Esophagus muscularis mucosa (tissue), 4 donors: ENCODE results near the gene RRP15. TPM values are rescaled to one million over a fixed set of nuclear protein-coding genes. Genes with fewer than 3 reads are reported as not detected.
"Not testable (repeated sequence)": the region's sequence is repeated elsewhere in the genome, so short reads cannot be mapped to it uniquely, and the experiment has no call there.

Experiments used
- DNase-seq: peaks from one replicate; pipeline ENCODE4 v3.0.0-alpha.2; 2017; ENCODE audit errors: extremely low spot score
- H3K27ac ChIP-seq, 4 donors: fragments of 200-600 bp; sonication (generic); replicated peaks in 1 of 4; 1 replicate in 3 of 4; 2 replicates in 1 of 4; pipeline ENCODE4 v1.5.1; 2016 to 2019; ENCODE audit warnings: mild to moderate bottlenecking in 1 of 4
- H3K27me3 ChIP-seq, 4 donors: fragments of 200-600 bp; sonication (generic); one replicate each; pipeline versions ENCODE4 v1.5.1 to v1.6.0; 2016 to 2019
- H3K36me3 ChIP-seq, 4 donors: fragments of 200-600 bp; sonication (generic); one replicate each; pipeline ENCODE4 v1.5.1; 2016 to 2019
- H3K4me1 ChIP-seq, 4 donors: fragments of 200-600 bp; sonication (generic); one replicate each; pipeline ENCODE4 v1.5.1; 2016 to 2019
- H3K4me3 ChIP-seq, 4 donors: fragments of 200-600 bp; sonication (generic); 1 replicate in 2 of 4; 2 replicates in 2 of 4; pipeline ENCODE4 v1.5.1; 2016 to 2019; ENCODE audit warnings: mild to moderate bottlenecking in 4 of 4, moderate library complexity in 1 of 4
- H3K9me3 ChIP-seq, 4 donors: fragments of 200-600 bp; sonication (generic); 1 replicate in 3 of 4; 2 replicates in 1 of 4; pipeline ENCODE4 v1.5.1; 2016 to 2019
- EP300 ChIP-seq: sonication (generic); formaldehyde crosslinking; IDR thresholded peaks from one replicate; pipeline ENCODE4 v1.6.1; 2017; ENCODE audit warnings: antibody characterized with exemption
- POLR2A ChIP-seq: fragments of 450-650 bp; IDR thresholded peaks from one replicate; pipeline ENCODE4 v1.6.1; 2017; ENCODE audit warnings: antibody characterized with exemption, moderate library complexity, mild to moderate bottlenecking, low read depth
- POLR2AphosphoS5 ChIP-seq, 2 donors: sonication (generic); formaldehyde crosslinking; IDR thresholded peaks; one replicate each; pipeline ENCODE4 v1.6.1; 2017; ENCODE audit warnings: antibody characterized with exemption in 2 of 2
- WGBS: methylation state at CpG from one replicate; pipeline ENCODE4 v1.1.5; 2018; 5-methylcytosine and 5-hydroxymethylcytosine counted together
- intact Hi-C: fragments of 100-400 bp; cut with DNase I; formaldehyde crosslinking; loops from one replicate; pipeline ENCODE4 v1.15.1; 2023
- total RNA-seq, 4 donors: library from RNA; depleted of rRNA; stranded (reverse); fragments of >200 nt; gene quantifications; one replicate each; pipeline versions ENCODE4 v1.1.0 to v1.2.1, GENCODE V29; 2016
- TF ChIP-seq, protein P1 (sequence below), 3 experiments: fragments of 200-600 bp in 2 of 3; fragments of 450-650 bp in 1 of 3; sonication (generic) in 2 of 3; IDR thresholded peaks; one replicate each; pipeline ENCODE4 v1.5.1; 2017 to 2019; ENCODE audit warnings: antibody characterized with exemption in 3 of 3, mild to moderate bottlenecking in 2 of 3, moderate library complexity in 1 of 3

RRP15 gene
- total RNA-seq, 4 donors from 2014 or later = 7.0 to 9.9 (median 8.1) TPM

DNA sequence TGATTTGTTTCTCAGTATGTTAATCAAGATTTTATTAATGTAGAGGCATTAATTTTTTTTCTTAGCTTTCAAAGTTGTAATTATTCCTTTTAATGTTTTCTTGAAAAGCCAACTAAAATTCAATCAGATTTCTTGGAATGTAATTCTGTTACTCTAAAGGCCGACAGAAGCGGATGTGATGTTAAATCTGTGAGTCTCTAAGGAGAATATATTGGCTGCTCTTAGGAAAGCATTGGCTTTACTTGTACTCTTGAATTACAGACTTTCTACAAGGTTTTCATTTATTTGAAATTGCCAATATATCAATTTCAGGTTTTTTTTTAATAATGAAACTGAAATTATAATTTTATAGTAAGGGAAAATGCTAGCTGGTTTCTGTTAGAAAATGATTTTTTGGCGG, 29.2 kb downstream of the RRP15 start:
- TF ChIP-seq POLR2AphosphoS5 (IDR thresholded peaks at IDR 0.05) (no peak), EP300 (no peak), POLR2A (no peak)
- TF ChIP-seq, protein P1, sequence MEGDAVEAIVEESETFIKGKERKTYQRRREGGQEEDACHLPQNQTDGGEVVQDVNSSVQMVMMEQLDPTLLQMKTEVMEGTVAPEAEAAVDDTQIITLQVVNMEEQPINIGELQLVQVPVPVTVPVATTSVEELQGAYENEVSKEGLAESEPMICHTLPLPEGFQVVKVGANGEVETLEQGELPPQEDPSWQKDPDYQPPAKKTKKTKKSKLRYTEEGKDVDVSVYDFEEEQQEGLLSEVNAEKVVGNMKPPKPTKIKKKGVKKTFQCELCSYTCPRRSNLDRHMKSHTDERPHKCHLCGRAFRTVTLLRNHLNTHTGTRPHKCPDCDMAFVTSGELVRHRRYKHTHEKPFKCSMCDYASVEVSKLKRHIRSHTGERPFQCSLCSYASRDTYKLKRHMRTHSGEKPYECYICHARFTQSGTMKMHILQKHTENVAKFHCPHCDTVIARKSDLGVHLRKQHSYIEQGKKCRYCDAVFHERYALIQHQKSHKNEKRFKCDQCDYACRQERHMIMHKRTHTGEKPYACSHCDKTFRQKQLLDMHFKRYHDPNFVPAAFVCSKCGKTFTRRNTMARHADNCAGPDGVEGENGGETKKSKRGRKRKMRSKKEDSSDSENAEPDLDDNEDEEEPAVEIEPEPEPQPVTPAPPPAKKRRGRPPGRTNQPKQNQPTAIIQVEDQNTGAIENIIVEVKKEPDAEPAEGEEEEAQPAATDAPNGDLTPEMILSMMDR (IDR thresholded peaks at IDR 0.05) = no peak
- WGBS = 83% methylated on average over 3 of the region's 3 CpGs
- Histone ChIP-seq H3K4me1 (no peaks in the 10 kb centered on the region), H3K9me3 (no peaks in the 10 kb centered on the region), H3K27ac (no peak overlapping the region), H3K27me3 (no peaks in the 10 kb centered on the region), H3K36me3 (peaks cover 0 to 4% (median under 1%) of the 10 kb centered on the region in 4 donors), H3K4me3 (no peak overlapping the region)
- no peak for DNase-seq
- intact Hi-C loops = no loop called here

DNA sequence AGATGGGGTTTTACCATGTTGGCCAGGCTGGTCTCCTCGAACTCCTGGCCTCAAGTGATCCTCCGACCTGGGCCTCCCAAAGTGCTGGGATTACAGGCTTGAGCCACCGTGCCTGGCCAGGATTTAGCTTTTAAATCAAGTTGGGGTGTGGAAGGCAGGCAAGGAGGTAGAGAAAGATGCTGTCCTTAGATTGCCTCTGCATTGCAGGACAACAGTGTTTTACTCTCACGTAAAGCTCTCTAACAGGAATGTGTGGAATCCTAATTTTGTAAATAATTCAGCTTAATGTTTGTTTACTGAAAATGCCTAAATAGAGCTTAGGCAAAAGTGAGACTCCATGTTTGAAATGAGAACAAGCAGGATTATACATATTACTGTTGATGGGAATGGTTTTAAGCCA, 30.5 kb downstream of the RRP15 start:
- Histone ChIP-seq H3K36me3 (no peaks in the 10 kb centered on the region), H3K4me1 (no peaks in the 10 kb centered on the region), H3K4me3 (no peak overlapping the region), H3K27ac (no peak overlapping the region), H3K9me3 (no peaks in the 10 kb centered on the region), H3K27me3 (no peaks in the 10 kb centered on the region)
- intact Hi-C loops = no loop called here
- no peak for DNase-seq
- WGBS = 83% methylated on average over 4 of the region's 4 CpGs
- TF ChIP-seq EP300 (no peak), POLR2A (no peak), POLR2AphosphoS5 (IDR thresholded peaks at IDR 0.05) (no peak)
- TF ChIP-seq, protein P1 (IDR thresholded peaks at IDR 0.05) = no peak

DNA sequence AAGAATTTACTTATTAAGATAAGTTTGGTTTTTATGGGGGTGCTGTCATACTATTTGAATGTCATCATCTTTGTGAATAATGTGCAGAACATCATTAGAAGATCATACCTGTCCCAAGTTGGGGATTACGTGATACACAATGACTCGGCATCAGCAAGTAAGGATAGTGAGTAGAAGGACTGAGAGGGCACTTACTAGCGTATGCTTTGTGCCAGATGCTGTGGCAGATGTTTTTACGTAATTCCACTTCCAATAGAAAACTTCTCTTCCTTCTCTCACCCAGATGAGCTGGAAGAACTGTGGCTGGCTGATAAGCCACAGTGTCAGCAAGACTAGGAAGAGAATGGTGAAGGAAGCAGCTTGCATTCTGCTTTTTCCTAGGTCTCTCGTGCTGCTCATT, 32.0 kb downstream of the RRP15 start:
- no peak for DNase-seq
- 88% methylated on average over 5 of the region's 5 CpGs for WGBS
- TF ChIP-seq POLR2A = no peak
- TF ChIP-seq, protein P1 (IDR thresholded peaks at IDR 0.05) = no peak
- TF ChIP-seq POLR2AphosphoS5 (IDR thresholded peaks at IDR 0.05) = no peak
- no peak for TF ChIP-seq EP300

DNA sequence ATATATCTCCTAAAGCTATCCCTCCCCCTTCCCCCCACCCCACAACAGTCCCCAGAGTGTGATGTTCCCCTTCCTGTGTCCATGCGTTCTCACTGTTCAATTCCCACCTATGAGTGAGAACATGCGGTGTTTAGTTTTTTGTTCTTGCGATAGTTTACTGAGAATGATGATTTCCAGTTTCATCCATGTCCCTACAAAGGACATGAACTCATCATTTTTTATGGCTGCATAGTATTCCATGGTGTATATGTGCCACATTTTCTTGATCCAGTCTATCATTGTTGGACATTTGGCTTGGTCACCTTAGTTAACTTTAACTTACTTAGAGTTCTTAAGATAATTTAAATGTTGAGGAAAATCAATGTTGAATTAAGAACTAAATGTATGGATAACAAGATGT, 35.1 kb downstream of the RRP15 start:
- H3K27me3 ChIP-seq, intact Hi-C loops, H3K27ac ChIP-seq, H3K4me1 ChIP-seq, DNase-seq, H3K9me3 ChIP-seq, H3K4me3 ChIP-seq: not testable (repeated sequence)
- peaks cover 20 to 22% (median 21%) of the 10 kb centered on the region in 4 donors for H3K36me3 ChIP-seq
- 100% methylated on average over 2 of the region's 3 CpGs for WGBS

More for the DNA sequence above, 32.0 kb downstream of the RRP15 start:
- intact Hi-C loops = no loop called here
- no peak overlapping the region for H3K4me3 ChIP-seq
- H3K27me3 ChIP-seq = no peaks in the 10 kb centered on the region
- no peaks in the 10 kb centered on the region for H3K9me3 ChIP-seq
- no peaks in the 10 kb centered on the region for H3K4me1 ChIP-seq
- H3K36me3 ChIP-seq = no peaks in the 10 kb centered on the region
- no peak overlapping the region for H3K27ac ChIP-seq

DNA sequence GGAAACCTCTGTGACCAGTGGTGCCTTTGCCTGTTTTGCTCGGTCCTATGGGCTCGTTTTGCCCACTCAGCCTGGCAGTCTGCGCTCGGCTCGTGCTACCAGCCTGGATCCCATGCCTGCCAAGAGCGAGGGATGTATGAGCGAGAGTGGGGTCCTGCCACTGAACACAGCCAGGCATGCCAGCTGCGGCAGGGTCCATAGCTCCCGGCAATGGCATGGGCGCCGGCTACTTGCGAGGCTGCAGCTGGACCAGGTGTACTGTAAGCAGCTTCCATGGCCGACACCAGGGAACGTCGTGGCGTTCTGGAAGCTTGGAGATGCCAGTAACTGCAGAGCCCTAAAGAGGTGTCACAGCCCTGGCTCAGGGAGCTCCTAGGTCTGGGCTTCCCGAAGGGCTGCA, 37.7 kb downstream of the RRP15 start:
- Histone ChIP-seq H3K27ac (no peak overlapping the region), H3K27me3 (no peaks in the 10 kb centered on the region), H3K4me3 (no peak overlapping the region), H3K4me1 (no peaks in the 10 kb centered on the region), H3K36me3 (peaks cover 20 to 22% (median 21%) of the 10 kb centered on the region in 4 donors), H3K9me3 (no peaks in the 10 kb centered on the region)
- WGBS = 96% methylated on average over 5 of the region's 17 CpGs
- TF ChIP-seq EP300 (no peak), POLR2A (no peak), POLR2AphosphoS5 (IDR thresholded peaks at IDR 0.05) (no peak)
- TF ChIP-seq, protein P1 (IDR thresholded peaks at IDR 0.05) = no peak
- DNase-seq = no peak
- intact Hi-C loops = no loop called here
